ENCODE data around the gene MRPL53. TPM values are rescaled to one million over a fixed set of nuclear protein-coding genes. Genes with fewer than 3 reads are reported as not detected.
A peak's percentile ranks its signal among the peaks of the same experiment; 100 is the strongest.

MRPL53 gene
- total and polyA plus RNA-seq, 2 of the 13 experiments (the other 11 are each of a cell fraction or from before 2014, with no cell fraction given) = 34.3 to 51.9 TPM

GRCh38 chr2:74502720-74503505 is 30.4 kb upstream of the MRPL53 start (continued):
- TF ChIP-seq SMAD3 (CRISPR knock-in tag; IDR thresholded peaks at IDR 0.05) (peak; percentile 83), ZKSCAN1 (IDR thresholded peaks at IDR 0.05; ENCODE audit: low read length) (no peak), ZNF652 (CRISPR knock-in tag; IDR thresholded peaks at IDR 0.05; ENCODE audit: borderline replicate concordance, low read depth) (no peak), HINFP (CRISPR knock-in tag; IDR thresholded peaks at IDR 0.05; ENCODE audit: low read depth) (no peak), ARID4A (CRISPR knock-in tag; IDR thresholded peaks at IDR 0.05; ENCODE audit: borderline replicate concordance) (peak; percentile 94), NFKBIZ (CRISPR knock-in tag; IDR thresholded peaks at IDR 0.05) (peak; percentile 14; the same call in 1 of the 2 replicates), ZNF496 (CRISPR knock-in tag; IDR thresholded peaks at IDR 0.05; ENCODE audit: insufficient replicate concordance) (no peak), ZSCAN20 (CRISPR knock-in tag; IDR thresholded peaks at IDR 0.05; ENCODE audit: borderline replicate concordance) (peak; percentile 54; the same call in 1 of the 2 replicates), ISL2 (CRISPR knock-in tag; IDR thresholded peaks at IDR 0.05) (0 out of 2 replicates have a peak, but pooled peaks have one; percentile 54), RFX1 (IDR thresholded peaks at IDR 0.05) (no peak), TEAD2 (CRISPR knock-in tag; IDR thresholded peaks at IDR 0.05) (no peak), HDAC2 (CRISPR knock-in tag; IDR thresholded peaks at IDR 0.05) (peak; percentile 8), ZNF878 (CRISPR knock-in tag; IDR thresholded peaks at IDR 0.05) (no peak; the same call in 1 of the 2 replicates)
- TF ChIP-seq, protein P1, sequence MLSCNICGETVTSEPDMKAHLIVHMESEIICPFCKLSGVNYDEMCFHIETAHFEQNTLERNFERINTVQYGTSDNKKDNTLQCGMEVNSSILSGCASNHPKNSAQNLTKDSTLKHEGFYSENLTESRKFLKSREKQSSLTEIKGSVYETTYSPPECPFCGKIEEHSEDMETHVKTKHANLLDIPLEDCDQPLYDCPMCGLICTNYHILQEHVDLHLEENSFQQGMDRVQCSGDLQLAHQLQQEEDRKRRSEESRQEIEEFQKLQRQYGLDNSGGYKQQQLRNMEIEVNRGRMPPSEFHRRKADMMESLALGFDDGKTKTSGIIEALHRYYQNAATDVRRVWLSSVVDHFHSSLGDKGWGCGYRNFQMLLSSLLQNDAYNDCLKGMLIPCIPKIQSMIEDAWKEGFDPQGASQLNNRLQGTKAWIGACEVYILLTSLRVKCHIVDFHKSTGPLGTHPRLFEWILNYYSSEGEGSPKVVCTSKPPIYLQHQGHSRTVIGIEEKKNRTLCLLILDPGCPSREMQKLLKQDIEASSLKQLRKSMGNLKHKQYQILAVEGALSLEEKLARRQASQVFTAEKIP (CRISPR knock-in tag; IDR thresholded peaks at IDR 0.05; ENCODE audit: borderline replicate concordance) = no peak
- TF ChIP-seq, protein P2, sequence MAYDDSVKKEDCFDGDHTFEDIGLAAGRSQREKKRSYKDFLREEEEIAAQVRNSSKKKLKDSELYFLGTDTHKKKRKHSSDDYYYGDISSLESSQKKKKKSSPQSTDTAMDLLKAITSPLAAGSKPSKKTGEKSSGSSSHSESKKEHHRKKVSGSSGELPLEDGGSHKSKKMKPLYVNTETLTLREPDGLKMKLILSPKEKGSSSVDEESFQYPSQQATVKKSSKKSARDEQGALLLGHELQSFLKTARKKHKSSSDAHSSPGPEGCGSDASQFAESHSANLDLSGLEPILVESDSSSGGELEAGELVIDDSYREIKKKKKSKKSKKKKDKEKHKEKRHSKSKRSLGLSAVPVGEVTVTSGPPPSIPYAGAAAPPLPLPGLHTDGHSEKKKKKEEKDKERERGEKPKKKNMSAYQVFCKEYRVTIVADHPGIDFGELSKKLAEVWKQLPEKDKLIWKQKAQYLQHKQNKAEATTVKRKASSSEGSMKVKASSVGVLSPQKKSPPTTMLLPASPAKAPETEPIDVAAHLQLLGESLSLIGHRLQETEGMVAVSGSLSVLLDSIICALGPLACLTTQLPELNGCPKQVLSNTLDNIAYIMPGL (CRISPR knock-in tag; IDR thresholded peaks at IDR 0.05; ENCODE audit: borderline replicate concordance in 1 of 2, low read depth in 1 of 2) = peak; percentile 92 to 98

All from HepG2 (cell line).